Heart left ventricle (tissue), 13 donors: ENCODE results near the gene CCDC28A.
"Not testable (repeated sequence)": the region's sequence is repeated elsewhere in the genome, so short reads cannot be mapped to it uniquely, and the experiment has no call there.

Source experiments
- CTCF ChIP-seq, 12 donors: fragments of 200-600 bp; sonication (generic) in 4 of 12; IDR thresholded peaks; one replicate each; pipeline versions ENCODE4 v1.5.0 to v1.8.0; 2018 to 2022; ENCODE audit warnings: antibody characterized with exemption in 12 of 12, mild to moderate bottlenecking in 5 of 12
- POLR2A ChIP-seq, 2 donors: fragments of 450-650 bp; IDR thresholded peaks; one replicate each; pipeline ENCODE4 v1.6.1; 2017; ENCODE audit warnings: antibody characterized with exemption in 2 of 2, mild to moderate bottlenecking in 2 of 2, moderate library complexity in 2 of 2
- donor health status: ischemic (EF 13 %, LVEDD 7.1; RV severe dilation, severe dysfunction).
- donor health status: DM: no; HTN: yes; CAD: no.
- donor health status: DM: no; HTN: no; CAD: no.
- donor health status: ischemic (EF 25% LVEDD 6.9; RV normal size, moderate dysfunction).
- donor health status: ischemic (EF 25% LVEDD 5.7; RV mildly dilated, moderate dysfunction).
- donor health status: ischemic (EF 35%, LVEDD 5.7; RV mildly dilated, moderate dysfunction).
- donor health status: nonischemic (EF 11% LVEDD 7.7; RV severe dilation, severe dysfunction).
- donor health status: DM: yes; HTN: yes; CAD: no.
- donor health status: PGD.
- donor health status: ischemic (EF 29% LVEDD 5.4; RV normal size, mild dysfunction).
- donor health status: nonischemic (EF 23%, LVEDD 6.1; RV moderate dilation, normal function).

- TF ChIP-seq CTCF, POLR2A (IDR thresholded peaks at IDR 0.05): not testable (repeated sequence)
Measured at GRCh38 chr6:138730037-138730436, 43.5 kb upstream of the CCDC28A start.
